GM12892 (cell line): Measurements from ENCODE around the gene LARGE2.

Experiments
- POLR2A ChIP-seq: IDR thresholded peaks from 2 replicates; pipeline ENCODE4 v1.6.1; 2011; ENCODE audit warnings: low read depth, low read length, control low read depth
- POLR2AphosphoS5 ChIP-seq: IDR thresholded peaks from 2 replicates; pipeline ENCODE4 v1.6.1; 2011; ENCODE audit warnings: low read depth, low read length, control low read depth

- TF ChIP-seq POLR2A (no peak), POLR2AphosphoS5 (no peak)
These were observed 18.8 kb downstream of the LARGE2 start for GRCh38 chr11:45941285-45941684.
